Ascending aorta (tissue), 2 donors: ENCODE data around the gene RFFL. TPM values are rescaled to one million over a fixed set of nuclear protein-coding genes. Genes with fewer than 3 reads are reported as not detected.
"Not testable (repeated sequence)": the region's sequence is repeated elsewhere in the genome, so short reads cannot be mapped to it uniquely, and the experiment has no call there.

Source experiments
- DNase-seq, 2 donors: peaks; one replicate each; pipeline ENCODE4 v3.0.0-alpha.2; 2019; ENCODE audit warnings: low spot score in 2 of 2
- H3K27ac ChIP-seq, 2 donors: fragments of 200-600 bp; sonication (generic); one replicate each; pipeline ENCODE4 v1.5.1; 2016 to 2017; ENCODE audit warnings: mild to moderate bottlenecking in 1 of 2
- H3K27me3 ChIP-seq: fragments of 200-600 bp; sonication (generic); one replicate; pipeline ENCODE4 v1.5.1; 2017
- H3K36me3 ChIP-seq, 2 donors: fragments of 200-600 bp; sonication (generic); one replicate each; pipeline ENCODE4 v1.5.1; 2016
- H3K4me1 ChIP-seq, 2 donors: fragments of 200-600 bp; sonication (generic); one replicate each; pipeline ENCODE4 v1.5.1; 2016 to 2017; ENCODE audit warnings: mild to moderate bottlenecking in 1 of 2
- H3K4me3 ChIP-seq, 2 donors: fragments of 200-600 bp; sonication (generic); one replicate each; pipeline ENCODE4 v1.5.1; 2016 to 2017; ENCODE audit warnings: mild to moderate bottlenecking in 1 of 2
- H3K9me3 ChIP-seq, 2 donors: fragments of 200-600 bp; sonication (generic); one replicate each; pipeline ENCODE4 v1.5.1; 2016
- intact Hi-C: fragments of 100-400 bp; cut with DNase I; formaldehyde crosslinking; loops from one replicate; pipeline ENCODE4 v1.15.1; 2023
- total RNA-seq: library from RNA; depleted of rRNA; stranded (reverse); fragments of >200 nt; gene quantifications from one replicate; pipeline ENCODE4 v1.1.0, GENCODE V29; 2016
- TF ChIP-seq, protein P1 (sequence below), 3 experiments: fragments of 200-600 bp in 2 of 3; fragments of 450-650 bp in 1 of 3; sonication (generic) in 2 of 3; IDR thresholded peaks; one replicate each; pipeline ENCODE4 v1.5.1; 2016 to 2019; ENCODE audit warnings: antibody characterized with exemption in 3 of 3, mild to moderate bottlenecking in 1 of 3, moderate library complexity in 1 of 3

RFFL gene
- total RNA-seq, 1 donor from 2014 or later: 20.0 TPM

DNA sequence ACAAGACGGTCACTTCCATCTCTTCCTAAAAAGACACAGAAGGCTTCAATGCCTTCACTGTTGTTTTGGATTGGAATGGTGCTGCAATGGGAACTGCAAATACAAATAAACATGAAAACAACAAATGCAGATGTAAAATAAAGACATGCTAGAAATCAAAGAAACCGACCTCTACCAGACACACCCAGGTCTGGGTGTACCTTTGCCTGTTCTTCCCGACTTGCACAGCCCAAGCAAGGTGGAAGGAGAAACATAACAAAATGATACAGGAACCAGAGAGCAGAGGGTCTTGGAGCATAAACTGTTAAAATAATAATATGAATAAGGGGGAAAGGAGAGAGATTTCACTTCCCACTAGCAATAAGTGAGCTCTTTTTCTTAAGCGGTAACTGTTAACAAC is 17.3 kb downstream of the RFFL start:
- no peak overlapping the region for H3K27ac ChIP-seq
- intact Hi-C loops: no loop called here

DNA sequence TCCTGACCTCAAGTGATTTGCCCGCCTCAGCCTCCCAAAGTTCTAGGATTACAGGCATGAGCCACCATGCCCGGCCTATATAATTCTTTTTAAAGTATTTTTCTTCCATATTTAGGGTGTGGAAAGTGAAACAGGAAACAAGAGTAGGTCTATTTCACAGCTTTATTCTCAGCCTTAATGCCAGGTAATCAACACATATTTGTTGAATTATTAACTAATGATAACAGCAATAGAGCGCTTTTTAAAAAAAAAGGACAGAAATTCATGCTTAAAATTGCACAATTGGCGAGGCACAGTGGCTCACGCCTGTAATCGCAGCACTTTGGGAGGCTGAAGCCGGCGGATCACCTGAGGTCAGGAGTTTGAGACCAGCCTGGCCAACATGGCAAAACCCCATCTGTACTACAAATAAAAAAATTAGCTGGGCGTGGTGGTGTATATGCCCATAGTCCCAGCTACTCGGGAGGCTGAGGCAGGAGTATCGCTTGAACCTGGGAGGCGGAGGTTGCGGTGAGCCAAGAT is 18.0 kb downstream of the RFFL start:
- intact Hi-C loops, H3K36me3 ChIP-seq, H3K27me3 ChIP-seq, H3K9me3 ChIP-seq, H3K4me1 ChIP-seq, H3K4me3 ChIP-seq, H3K27ac ChIP-seq, DNase-seq: not testable (repeated sequence)

More for the DNA sequence above, 17.3 kb downstream of the RFFL start:
- TF ChIP-seq, protein P1, sequence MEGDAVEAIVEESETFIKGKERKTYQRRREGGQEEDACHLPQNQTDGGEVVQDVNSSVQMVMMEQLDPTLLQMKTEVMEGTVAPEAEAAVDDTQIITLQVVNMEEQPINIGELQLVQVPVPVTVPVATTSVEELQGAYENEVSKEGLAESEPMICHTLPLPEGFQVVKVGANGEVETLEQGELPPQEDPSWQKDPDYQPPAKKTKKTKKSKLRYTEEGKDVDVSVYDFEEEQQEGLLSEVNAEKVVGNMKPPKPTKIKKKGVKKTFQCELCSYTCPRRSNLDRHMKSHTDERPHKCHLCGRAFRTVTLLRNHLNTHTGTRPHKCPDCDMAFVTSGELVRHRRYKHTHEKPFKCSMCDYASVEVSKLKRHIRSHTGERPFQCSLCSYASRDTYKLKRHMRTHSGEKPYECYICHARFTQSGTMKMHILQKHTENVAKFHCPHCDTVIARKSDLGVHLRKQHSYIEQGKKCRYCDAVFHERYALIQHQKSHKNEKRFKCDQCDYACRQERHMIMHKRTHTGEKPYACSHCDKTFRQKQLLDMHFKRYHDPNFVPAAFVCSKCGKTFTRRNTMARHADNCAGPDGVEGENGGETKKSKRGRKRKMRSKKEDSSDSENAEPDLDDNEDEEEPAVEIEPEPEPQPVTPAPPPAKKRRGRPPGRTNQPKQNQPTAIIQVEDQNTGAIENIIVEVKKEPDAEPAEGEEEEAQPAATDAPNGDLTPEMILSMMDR (IDR thresholded peaks at IDR 0.05): no peak
- H3K4me1 ChIP-seq: no peaks in the 10 kb centered on the region
- H3K36me3 ChIP-seq: no peaks in the 10 kb centered on the region
- DNase-seq: no peak
- H3K4me3 ChIP-seq: no peak overlapping the region
- no peaks in the 10 kb centered on the region for H3K9me3 ChIP-seq
- H3K27me3 ChIP-seq: no peaks in the 10 kb centered on the region

GRCh38 chr17:35044181-35044580 is 19.3 kb downstream of the RFFL start:
- no peaks in the 10 kb centered on the region for H3K27me3 ChIP-seq
- no peak overlapping the region for H3K4me3 ChIP-seq
- no peak for DNase-seq
- H3K36me3 ChIP-seq: no peaks in the 10 kb centered on the region
- H3K4me1 ChIP-seq: no peaks in the 10 kb centered on the region
- no peak overlapping the region for H3K27ac ChIP-seq
- TF ChIP-seq, protein P1 (IDR thresholded peaks at IDR 0.05): no peak
- intact Hi-C loops: no loop called here
- no peaks in the 10 kb centered on the region for H3K9me3 ChIP-seq

DNA sequence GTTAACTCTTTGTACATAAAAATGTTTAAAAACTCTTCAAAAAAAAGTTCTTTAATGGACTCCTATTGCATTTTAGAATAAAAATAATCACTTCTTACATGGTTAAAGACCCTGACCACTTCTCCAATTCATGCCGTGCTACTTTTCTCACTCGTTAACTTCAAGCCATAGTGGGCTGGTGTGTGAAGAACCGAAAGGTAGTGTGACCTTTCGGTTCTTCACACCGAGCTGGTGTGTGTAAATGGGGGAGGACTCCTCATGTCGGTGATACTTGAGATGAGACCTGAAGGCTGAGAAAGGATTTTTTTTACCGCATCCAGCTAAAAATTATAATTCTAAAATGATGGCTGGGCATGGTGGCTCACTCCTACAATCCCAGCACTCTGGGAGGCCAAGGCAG is 22.1 kb downstream of the RFFL start:
- Histone ChIP-seq H3K9me3 (no peaks in the 10 kb centered on the region), H3K36me3 (no peaks in the 10 kb centered on the region), H3K27me3 (no peaks in the 10 kb centered on the region), H3K27ac (no peak overlapping the region), H3K4me3 (no peak overlapping the region), H3K4me1 (no peaks in the 10 kb centered on the region)
- no peak for DNase-seq
- TF ChIP-seq, protein P1 (IDR thresholded peaks at IDR 0.05): no peak
- intact Hi-C loops: no loop called here

GRCh38 chr17:35038453-35038852 is 25.1 kb downstream of the RFFL start:
- Histone ChIP-seq H3K4me1 (no peaks in the 10 kb centered on the region), H3K4me3 (no peak overlapping the region), H3K36me3 (no peaks in the 10 kb centered on the region), H3K27me3 (no peaks in the 10 kb centered on the region), H3K27ac (no peak overlapping the region), H3K9me3 (no peaks in the 10 kb centered on the region)
- DNase-seq: no peak
- TF ChIP-seq, protein P1 (IDR thresholded peaks at IDR 0.05): no peak
- intact Hi-C loops: no loop called here

DNA sequence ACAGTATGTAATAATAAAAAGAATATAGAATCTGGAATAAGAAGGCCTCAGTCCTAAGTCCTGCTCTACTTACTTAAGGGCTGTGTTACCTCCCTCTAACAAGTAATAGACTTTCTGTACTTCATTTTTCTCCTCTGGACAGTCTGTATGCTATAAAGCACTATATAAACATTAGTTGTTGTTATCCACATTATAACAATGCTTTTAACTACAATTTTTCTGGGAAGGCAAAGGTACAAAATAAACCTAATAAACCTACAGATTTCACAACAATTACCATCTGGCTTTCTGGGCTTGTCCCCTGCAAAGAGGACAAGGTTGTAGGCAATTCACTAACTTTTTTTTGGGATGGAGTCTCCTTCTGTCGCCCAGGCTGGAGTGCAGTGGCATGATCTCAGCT is 32.7 kb downstream of the RFFL start:
- TF ChIP-seq, protein P1 (IDR thresholded peaks at IDR 0.05): no peak

More for the DNA sequence above, 32.7 kb downstream of the RFFL start:
- H3K27ac ChIP-seq: no peak overlapping the region
- H3K4me3 ChIP-seq: no peak overlapping the region
- no peaks in the 10 kb centered on the region for H3K9me3 ChIP-seq
- no peaks in the 10 kb centered on the region for H3K4me1 ChIP-seq
- H3K27me3 ChIP-seq: no peaks in the 10 kb centered on the region
- H3K36me3 ChIP-seq: peaks cover under 1 to 8% of the 10 kb centered on the region in 2 donors
- no peak for DNase-seq
- intact Hi-C loops: no loop called here
